Smooth muscle cell (in vitro differentiated cells): ENCODE data around the gene TMEM134. TPM values are rescaled to one million over a fixed set of nuclear protein-coding genes. Genes with fewer than 3 reads are reported as not detected.

ENCODE experiments used
- DNase-seq: peaks from one replicate; lab custom pipeline; 2025; ENCODE audit not compliant: unreplicated experiment; lab: John Stamatoyannopoulos, UW
- H2AFZ ChIP-seq: fragments of 200-600 bp; sonication (generic); 2 replicates; pipeline ENCODE4 v1.6.0; 2016; ENCODE audit warnings: antibody characterized with exemption, low read depth, mild to moderate bottlenecking
- H3F3A ChIP-seq: fragments of 200-600 bp; sonication (generic); 2 replicates; pipeline ENCODE4 v1.6.0; 2017; ENCODE audit warnings: antibody characterized with exemption, low read depth
- H3K27ac ChIP-seq: fragments of 200-600 bp; sonication (generic); 2 replicates; pipeline ENCODE4 v1.5.1; 2016; ENCODE audit warnings: low read depth, mild to moderate bottlenecking
- H3K27me3 ChIP-seq: fragments of 200-600 bp; sonication (generic); 2 replicates; pipeline ENCODE4 v1.6.1; 2016; ENCODE audit warnings: low read depth, mild to moderate bottlenecking
- H3K36me3 ChIP-seq: fragments of 200-600 bp; sonication (generic); 2 replicates; pipeline ENCODE4 v1.5.1; 2016; ENCODE audit warnings: low read depth
- H3K4me1 ChIP-seq: fragments of 200-600 bp; sonication (generic); 2 replicates; pipeline ENCODE4 v1.5.1; 2016; ENCODE audit warnings: low read depth
- H3K4me2 ChIP-seq: fragments of 200-600 bp; sonication (generic); 2 replicates; pipeline ENCODE4 v1.6.0; 2016; ENCODE audit warnings: mild to moderate bottlenecking
- H3K4me3 ChIP-seq: fragments of 200-600 bp; sonication (generic); 2 replicates; pipeline ENCODE4 v1.5.1; 2016; ENCODE audit warnings: mild to moderate bottlenecking
- H3K79me2 ChIP-seq: fragments of 200-600 bp; sonication (generic); 2 replicates; pipeline ENCODE4 v1.6.0; 2016; ENCODE audit warnings: low read depth, mild to moderate bottlenecking
- H3K9ac ChIP-seq: fragments of 200-600 bp; sonication (generic); 2 replicates; pipeline ENCODE4 v1.6.0; 2016; ENCODE audit warnings: low read depth
- H3K9me3 ChIP-seq: fragments of 200-600 bp; sonication (generic); replicated peaks from 2 replicates; pipeline ENCODE4 v1.5.1; 2016; ENCODE audit warnings: low read depth
- H4K20me1 ChIP-seq: fragments of 200-600 bp; sonication (generic); 2 replicates; pipeline ENCODE4 v1.6.0; 2016; ENCODE audit warnings: low read depth
- WGBS: methylation state at CpG from one replicate; pipeline ENCODE4 v1.1.7; 2016; ENCODE audit warnings: low lambda C conversion rate; 5-methylcytosine and 5-hydroxymethylcytosine counted together
- polyA plus RNA-seq: library from polyadenylated mRNA; unstranded; fragments of >200 nt; fragmentation: Nextera tagmentation; extraction: Ambion mirVana; gene quantifications from 2 replicates; pipeline ENCODE4 v1.2.1, GENCODE V29; 2016
- total RNA-seq: library from RNA; depleted of rRNA; stranded (reverse); fragments of >200 nt; gene quantifications from 2 replicates; pipeline ENCODE4 v1.2.3, GENCODE V29; 2014
- TF ChIP-seq, protein P1 (sequence below): fragments of 200-600 bp; sonication (generic); IDR thresholded peaks from 2 replicates; pipeline ENCODE4 v1.5.1; 2017; ENCODE audit warnings: borderline replicate concordance, mild to moderate bottlenecking, antibody characterized with exemption; ENCODE audit not compliant: insufficient read depth, poor library complexity, severe bottlenecking

Gene TMEM134
- total and polyA plus RNA-seq, 2 experiments from 2014 or later = 114 to 135 TPM

DNA sequence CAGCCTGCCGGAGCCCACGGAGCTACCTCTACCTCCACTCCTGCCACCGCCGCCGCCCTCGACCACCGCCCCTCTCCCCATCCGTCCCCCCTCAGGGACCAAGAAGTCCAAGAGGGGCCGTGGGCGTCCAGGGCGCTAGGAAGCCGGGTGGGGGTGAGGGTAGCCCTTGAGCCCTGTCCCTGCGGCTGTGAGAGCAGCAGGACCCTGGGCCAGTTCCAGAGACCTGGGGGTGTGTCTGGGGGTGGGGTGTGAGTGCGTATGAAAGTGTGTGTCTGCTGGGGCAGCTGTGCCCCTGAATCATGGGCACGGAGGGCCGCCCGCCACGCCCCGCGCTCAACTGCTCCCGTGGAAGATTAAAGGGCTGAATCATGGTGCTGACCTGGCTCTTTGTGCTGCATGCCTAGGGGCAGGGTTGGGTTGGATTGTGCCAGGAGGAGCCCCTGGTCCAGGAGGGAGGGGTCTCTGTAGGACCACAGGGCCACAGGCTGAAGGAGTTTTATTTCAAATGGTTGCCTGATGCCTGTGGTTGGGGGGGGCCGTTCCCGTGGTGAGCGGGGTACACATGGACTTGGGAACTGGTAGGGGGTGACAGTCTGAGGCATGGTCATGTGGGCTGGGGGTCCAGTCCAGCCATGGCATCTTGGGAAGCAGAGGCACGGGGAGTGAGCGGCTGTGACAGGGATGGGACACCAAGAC is 33.9 kb downstream of the TMEM134 start:
- Histone ChIP-seq H3K79me2 (peaks cover 6% of the 10 kb centered on the region), H3K36me3 (no peaks in the 10 kb centered on the region), H4K20me1 (no peaks in the 10 kb centered on the region), H3K9me3 (no peaks in the 10 kb centered on the region), H3F3A (no peaks in the 10 kb centered on the region), H3K4me1 (no peaks in the 10 kb centered on the region), H2AFZ (no peak overlapping the region), H3K27ac (no peak overlapping the region), H3K4me3 (no peak overlapping the region), H3K9ac (no peak overlapping the region), H3K4me2 (no peak overlapping the region), H3K27me3 (no peaks in the 10 kb centered on the region)
- DNase-seq = no peak
- WGBS = 88% methylated on average over 16 of the region's 26 CpGs
- TF ChIP-seq, protein P1, sequence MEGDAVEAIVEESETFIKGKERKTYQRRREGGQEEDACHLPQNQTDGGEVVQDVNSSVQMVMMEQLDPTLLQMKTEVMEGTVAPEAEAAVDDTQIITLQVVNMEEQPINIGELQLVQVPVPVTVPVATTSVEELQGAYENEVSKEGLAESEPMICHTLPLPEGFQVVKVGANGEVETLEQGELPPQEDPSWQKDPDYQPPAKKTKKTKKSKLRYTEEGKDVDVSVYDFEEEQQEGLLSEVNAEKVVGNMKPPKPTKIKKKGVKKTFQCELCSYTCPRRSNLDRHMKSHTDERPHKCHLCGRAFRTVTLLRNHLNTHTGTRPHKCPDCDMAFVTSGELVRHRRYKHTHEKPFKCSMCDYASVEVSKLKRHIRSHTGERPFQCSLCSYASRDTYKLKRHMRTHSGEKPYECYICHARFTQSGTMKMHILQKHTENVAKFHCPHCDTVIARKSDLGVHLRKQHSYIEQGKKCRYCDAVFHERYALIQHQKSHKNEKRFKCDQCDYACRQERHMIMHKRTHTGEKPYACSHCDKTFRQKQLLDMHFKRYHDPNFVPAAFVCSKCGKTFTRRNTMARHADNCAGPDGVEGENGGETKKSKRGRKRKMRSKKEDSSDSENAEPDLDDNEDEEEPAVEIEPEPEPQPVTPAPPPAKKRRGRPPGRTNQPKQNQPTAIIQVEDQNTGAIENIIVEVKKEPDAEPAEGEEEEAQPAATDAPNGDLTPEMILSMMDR = no peak

DNA sequence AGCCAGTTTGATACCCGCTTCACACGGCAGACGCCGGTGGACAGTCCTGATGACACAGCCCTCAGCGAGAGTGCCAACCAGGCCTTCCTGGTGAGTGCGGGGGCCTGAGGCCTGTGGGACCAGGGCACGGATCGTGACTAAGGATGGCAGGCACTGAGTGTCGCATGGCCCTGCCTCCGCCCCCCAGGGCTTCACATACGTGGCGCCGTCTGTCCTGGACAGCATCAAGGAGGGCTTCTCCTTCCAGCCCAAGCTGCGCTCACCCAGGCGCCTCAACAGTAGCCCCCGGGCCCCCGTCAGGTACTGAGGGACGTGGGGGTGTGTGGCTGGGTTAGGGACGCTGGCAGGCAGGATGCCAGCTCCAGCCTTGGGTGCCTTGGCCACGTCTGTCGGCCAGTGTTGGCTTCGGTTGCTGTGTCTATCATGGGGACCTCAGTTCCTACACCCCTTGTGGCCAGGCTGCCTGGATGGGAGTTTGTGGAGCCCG is 34.6 kb downstream of the TMEM134 start:
- Histone ChIP-seq H3K9ac (no peak overlapping the region), H3K27me3 (no peaks in the 10 kb centered on the region), H3F3A (no peaks in the 10 kb centered on the region), H3K4me1 (no peaks in the 10 kb centered on the region), H2AFZ (no peak overlapping the region), H3K36me3 (no peaks in the 10 kb centered on the region), H3K79me2 (peaks cover 13% of the 10 kb centered on the region), H3K27ac (no peak overlapping the region), H3K4me2 (no peak overlapping the region), H4K20me1 (no peaks in the 10 kb centered on the region), H3K4me3 (no peak overlapping the region), H3K9me3 (no peaks in the 10 kb centered on the region)
- 96% methylated on average over 23 of the region's 23 CpGs for WGBS
- DNase-seq = no peak
- TF ChIP-seq, protein P1 = no peak

DNA sequence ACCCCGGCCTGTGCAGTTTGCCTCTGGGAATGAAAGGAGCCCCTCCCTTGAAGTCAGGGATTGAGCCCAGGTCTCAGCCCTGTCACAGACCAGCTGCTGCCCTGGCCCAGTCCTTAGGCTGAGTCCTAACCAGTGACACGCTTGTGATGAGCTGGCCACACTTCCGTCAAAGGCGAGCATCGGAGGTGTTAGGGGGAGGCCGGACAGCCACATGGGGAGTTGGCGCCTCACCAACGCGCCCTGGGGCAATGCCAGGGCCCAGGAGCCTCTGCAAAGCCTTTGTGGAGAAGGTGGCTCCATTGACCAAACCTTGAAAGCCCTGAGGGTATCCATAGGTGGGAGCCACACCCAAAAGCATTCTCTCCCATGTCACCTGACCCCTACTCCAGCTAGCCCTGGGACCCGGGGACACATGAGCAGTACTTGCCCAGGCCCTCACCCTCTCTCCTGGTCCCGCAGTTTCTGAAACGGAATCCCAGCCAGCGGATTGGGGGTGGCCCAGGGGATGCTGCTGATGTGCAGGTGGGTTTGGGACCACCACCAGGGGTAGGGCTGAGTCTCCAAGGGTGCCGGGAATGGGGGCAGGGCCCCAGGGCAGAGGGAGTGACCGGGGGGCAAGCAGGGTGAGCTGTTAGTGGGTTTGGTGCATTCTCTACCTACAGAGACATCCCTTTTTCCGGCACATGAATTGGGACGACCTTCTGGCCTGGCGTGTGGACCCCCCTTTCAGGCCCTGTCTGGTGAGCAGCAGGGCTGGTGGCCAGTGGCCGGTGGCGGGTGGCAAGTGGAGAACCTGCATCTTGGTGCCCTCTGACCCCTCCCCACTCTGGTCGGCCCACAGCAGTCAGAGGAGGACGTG is 35.3 kb downstream of the TMEM134 start:
- Histone ChIP-seq H3K36me3 (no peaks in the 10 kb centered on the region), H4K20me1 (no peaks in the 10 kb centered on the region), H2AFZ (no peak overlapping the region), H3K27me3 (no peaks in the 10 kb centered on the region), H3K4me1 (no peaks in the 10 kb centered on the region), H3K9me3 (no peaks in the 10 kb centered on the region), H3F3A (no peaks in the 10 kb centered on the region), H3K4me2 (no peak overlapping the region), H3K79me2 (peaks cover 19% of the 10 kb centered on the region), H3K9ac (no peak overlapping the region), H3K27ac (no peak overlapping the region), H3K4me3 (no peak overlapping the region)
- DNase-seq = no peak
- WGBS = 94% methylated on average over 22 of the region's 22 CpGs
- TF ChIP-seq, protein P1 = no peak
